Activated T-helper 2 cell treated with anti-CD3 and anti-CD28 coated beads, Interferon-gamma antibody, Interleukin-2, Interleukin-4, amounts not matched to agents 10 μg/mL and 5 μg/mL and 100 μg/mL, durations not matched to agents 14 hours and 24 hours and 36 hours (primary cell): ENCODE results near the gene METTL9. TPM values are rescaled to one million over a fixed set of nuclear protein-coding genes. Genes with fewer than 3 reads are reported as not detected.
"Not testable (repeated sequence)": the region's sequence is repeated elsewhere in the genome, so short reads cannot be mapped to it uniquely, and the experiment has no call there.

Experiments used
- DNase-seq: peaks from one replicate; pipeline ENCODE4 v3.0.0; 2021; ENCODE audit warnings: low spot score
- H3K27ac Mint-ChIP-seq: one replicate; pipeline ENCODE4 v1.8.0; 2021; ENCODE audit warnings: mixed read lengths
- H3K27me3 Mint-ChIP-seq: one replicate; pipeline ENCODE4 v1.8.0; 2021; ENCODE audit warnings: low read depth, mixed read lengths
- H3K36me3 Mint-ChIP-seq: one replicate; pipeline ENCODE4 v1.8.0; 2021; ENCODE audit warnings: low read depth, mixed read lengths
- H3K4me1 Mint-ChIP-seq: one replicate; pipeline ENCODE4 v1.8.0; 2021; ENCODE audit warnings: low read depth, mixed read lengths
- H3K4me3 Mint-ChIP-seq: one replicate; pipeline ENCODE4 v1.8.0; 2021; ENCODE audit warnings: low read depth, mild to moderate bottlenecking, moderate library complexity, mixed read lengths
- H3K9me3 Mint-ChIP-seq: one replicate; pipeline ENCODE4 v1.8.0; 2021; ENCODE audit warnings: mixed read lengths
- intact Hi-C: fragments of 100-400 bp; cut with micrococcal nuclease; formaldehyde crosslinking; loops from one replicate; pipeline ENCODE4 v1.15.1; 2023
- total RNA-seq: library from RNA; stranded (reverse); gene quantifications from 2 replicates; pipeline ENCODE4 v1.2.3, GENCODE V29; 2022

The METTL9 gene
- total RNA-seq, 1 donor from 2014 or later, result 73.9 TPM

DNA sequence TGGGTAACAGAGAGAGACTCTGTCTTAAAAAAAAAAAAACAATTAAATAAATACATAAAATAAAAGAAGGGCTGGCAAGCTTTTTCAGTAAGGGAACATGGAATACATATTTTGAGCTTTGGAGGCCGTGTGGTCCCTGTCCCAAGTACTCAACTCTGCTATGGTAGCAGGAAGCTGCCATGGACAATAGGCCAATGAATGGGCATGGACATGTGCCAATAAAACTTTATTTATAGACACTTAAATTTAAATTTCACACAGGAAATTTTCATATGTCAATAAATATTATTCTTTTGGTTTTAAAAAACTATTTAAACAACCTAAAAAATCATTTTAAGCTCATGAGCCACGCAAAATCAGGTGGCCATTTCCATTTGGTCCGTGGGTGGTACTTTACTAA is 68.2 kb downstream of the METTL9 start:
- peaks cover 3% of the 10 kb centered on the region for H3K4me1 Mint-ChIP-seq

DNA sequence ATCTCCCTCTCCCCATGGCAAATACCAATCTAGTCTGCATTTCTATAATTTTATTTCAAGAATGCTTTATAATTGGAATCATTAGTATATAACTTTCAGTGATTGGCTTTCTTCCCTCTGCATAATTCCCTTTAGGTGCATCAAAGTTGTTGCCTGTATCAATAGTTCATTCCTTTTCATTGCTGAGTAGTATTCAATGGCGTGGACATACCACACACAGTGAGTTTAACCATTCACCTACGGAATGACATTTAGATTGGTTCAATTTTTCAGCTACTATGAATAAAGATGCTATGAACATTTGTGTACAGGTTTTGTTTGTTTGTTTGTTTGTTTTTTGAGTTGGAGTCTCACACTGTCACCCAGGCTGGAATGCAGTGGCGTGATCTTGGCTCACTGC is 74.1 kb downstream of the METTL9 start:
- Mint-ChIP-seq H3K4me3 (no peak overlapping the region), H3K36me3 (no peaks in the 10 kb centered on the region), H3K9me3 (peaks cover 5% of the 10 kb centered on the region), H3K27ac (no peak overlapping the region), H3K27me3 (peaks cover 28% of the 10 kb centered on the region), H3K4me1 (no peaks in the 10 kb centered on the region)
- intact Hi-C loops, result no loop called here
- no peak for DNase-seq

More for the DNA sequence above, 68.2 kb downstream of the METTL9 start:
- Mint-ChIP-seq H3K4me3 (no peak overlapping the region), H3K9me3 (no peaks in the 10 kb centered on the region), H3K36me3 (no peaks in the 10 kb centered on the region), H3K27me3 (peaks cover 25% of the 10 kb centered on the region), H3K27ac (no peak overlapping the region)
- intact Hi-C loops, result no loop called here
- no peak for DNase-seq

DNA sequence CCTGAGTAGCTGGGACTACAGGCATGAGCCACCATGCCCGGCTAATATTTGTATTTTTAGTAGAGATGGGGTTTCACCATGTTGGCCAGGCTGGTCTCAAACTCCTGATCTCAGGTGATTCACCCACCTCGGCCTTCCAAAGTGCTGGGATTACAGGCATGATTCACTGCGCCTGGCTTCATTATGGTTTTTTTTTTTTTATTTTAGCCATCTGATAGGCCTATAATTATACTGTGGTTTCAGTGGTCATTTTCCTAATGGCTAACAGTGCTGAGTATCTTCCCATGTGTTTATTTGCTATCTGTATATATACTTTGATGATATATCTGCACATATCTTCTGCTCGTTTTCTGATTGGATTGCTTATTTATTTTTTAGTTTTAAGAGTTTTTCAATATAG is 75.1 kb downstream of the METTL9 start:
- DNase-seq, H3K9me3 Mint-ChIP-seq, H3K4me1 Mint-ChIP-seq, H3K36me3 Mint-ChIP-seq, H3K4me3 Mint-ChIP-seq, intact Hi-C loops, H3K27ac Mint-ChIP-seq: not testable (repeated sequence)
- H3K27me3 Mint-ChIP-seq, result peaks cover 31% of the 10 kb centered on the region

DNA sequence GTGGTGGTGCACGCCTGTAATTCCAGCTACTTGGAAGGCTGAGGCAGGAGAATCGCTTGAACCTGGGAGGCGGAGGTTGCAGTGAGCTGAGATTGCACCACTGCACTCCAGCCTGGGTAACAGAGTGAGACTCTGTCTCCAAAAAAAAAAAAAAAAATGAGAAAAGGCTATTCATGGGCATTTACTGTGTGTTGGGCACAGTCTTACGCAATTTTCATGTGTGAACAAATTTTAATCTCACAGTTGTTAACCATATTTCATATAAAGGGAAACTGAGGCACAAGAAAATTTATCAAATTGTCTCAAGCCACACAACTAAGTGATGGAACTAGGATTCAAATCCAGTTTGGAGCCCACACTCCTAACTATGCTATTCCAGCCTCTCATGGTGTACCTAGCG is 81.3 kb downstream of the METTL9 start:
- H3K4me3 Mint-ChIP-seq, H3K27ac Mint-ChIP-seq, H3K36me3 Mint-ChIP-seq, DNase-seq, H3K4me1 Mint-ChIP-seq, intact Hi-C loops, H3K9me3 Mint-ChIP-seq: not testable (repeated sequence)
- peaks cover 17% of the 10 kb centered on the region for H3K27me3 Mint-ChIP-seq

DNA sequence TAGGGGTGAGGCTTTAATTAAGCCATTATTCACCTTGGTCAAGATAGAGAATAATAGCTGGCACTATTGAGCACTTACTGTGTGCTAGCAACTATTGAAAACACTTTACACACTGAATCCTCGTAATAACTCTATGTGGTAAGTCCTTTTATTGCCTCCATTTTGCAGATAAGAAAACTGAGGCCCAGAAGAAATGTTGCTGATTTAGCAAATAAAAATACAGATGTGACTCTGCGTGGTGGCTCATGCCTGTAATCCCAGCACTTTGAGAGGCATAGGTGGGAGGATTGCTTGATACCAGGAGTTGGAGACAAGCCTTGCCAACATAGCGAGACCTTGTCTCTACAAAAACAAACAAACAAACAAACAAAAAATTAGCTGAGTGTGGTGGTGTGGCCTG is 83.8 kb downstream of the METTL9 start:
- no peaks in the 10 kb centered on the region for H3K36me3 Mint-ChIP-seq

DNA sequence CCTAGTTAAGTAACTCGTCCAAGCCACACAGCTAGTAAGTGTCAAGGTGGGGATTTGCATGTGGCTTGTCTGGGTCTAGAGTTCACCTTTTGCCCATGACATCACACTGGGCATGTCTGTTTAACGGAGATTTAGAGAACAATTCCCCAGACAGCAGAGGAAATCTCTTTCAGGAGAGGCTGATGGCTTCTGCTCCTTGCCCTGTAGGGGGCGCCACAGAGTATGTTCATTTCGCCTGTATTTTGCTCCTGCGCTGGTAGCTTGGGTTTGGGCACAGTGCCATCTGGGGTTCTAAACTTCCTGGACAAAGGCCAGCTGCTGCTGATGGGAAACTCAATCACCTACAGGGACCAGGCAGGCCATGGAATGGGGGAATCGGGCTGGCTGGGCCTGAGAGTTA is 84.8 kb downstream of the METTL9 start:
- intact Hi-C loops, result no loop called here
- Mint-ChIP-seq H3K4me1 (no peaks in the 10 kb centered on the region), H3K36me3 (no peaks in the 10 kb centered on the region), H3K27me3 (peaks cover 3% of the 10 kb centered on the region), H3K27ac (no peak overlapping the region), H3K9me3 (no peaks in the 10 kb centered on the region), H3K4me3 (no peak overlapping the region)
- DNase-seq, result no peak

More for the DNA sequence above, 83.8 kb downstream of the METTL9 start:
- Mint-ChIP-seq H3K27ac (no peak overlapping the region), H3K4me1 (no peaks in the 10 kb centered on the region), H3K9me3 (no peaks in the 10 kb centered on the region), H3K4me3 (no peak overlapping the region), H3K27me3 (peaks cover 7% of the 10 kb centered on the region)
- intact Hi-C loops, result no loop called here
- DNase-seq, result no peak

DNA sequence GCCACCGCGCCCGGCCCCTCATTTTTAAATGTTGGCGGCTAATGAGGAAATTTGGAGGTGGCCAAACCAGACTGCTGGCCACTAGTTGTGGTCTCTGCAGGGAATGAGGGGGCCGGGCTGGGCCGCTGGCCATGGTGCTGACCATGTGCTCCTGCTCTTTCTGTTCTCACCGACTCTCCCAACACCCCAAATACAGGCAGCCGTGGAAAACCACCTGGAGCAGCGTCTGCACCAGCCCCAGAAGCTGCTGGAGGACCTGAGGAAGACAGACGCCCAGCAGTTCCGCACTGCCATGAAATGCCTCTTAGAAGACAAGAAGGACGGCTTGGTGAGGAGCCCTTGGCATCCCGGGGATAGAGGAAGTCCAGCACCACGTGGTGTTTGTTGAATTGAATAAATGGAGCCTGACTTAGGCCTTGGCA is 85.7 kb downstream of the METTL9 start:
- H3K4me3 Mint-ChIP-seq, result no peak overlapping the region
- DNase-seq, result no peak
- H3K27me3 Mint-ChIP-seq, result peaks cover 2% of the 10 kb centered on the region
- H3K4me1 Mint-ChIP-seq, result no peaks in the 10 kb centered on the region
- H3K36me3 Mint-ChIP-seq, result no peaks in the 10 kb centered on the region
- H3K9me3 Mint-ChIP-seq, result no peaks in the 10 kb centered on the region
- intact Hi-C loops, result no loop called here
- no peak overlapping the region for H3K27ac Mint-ChIP-seq

DNA sequence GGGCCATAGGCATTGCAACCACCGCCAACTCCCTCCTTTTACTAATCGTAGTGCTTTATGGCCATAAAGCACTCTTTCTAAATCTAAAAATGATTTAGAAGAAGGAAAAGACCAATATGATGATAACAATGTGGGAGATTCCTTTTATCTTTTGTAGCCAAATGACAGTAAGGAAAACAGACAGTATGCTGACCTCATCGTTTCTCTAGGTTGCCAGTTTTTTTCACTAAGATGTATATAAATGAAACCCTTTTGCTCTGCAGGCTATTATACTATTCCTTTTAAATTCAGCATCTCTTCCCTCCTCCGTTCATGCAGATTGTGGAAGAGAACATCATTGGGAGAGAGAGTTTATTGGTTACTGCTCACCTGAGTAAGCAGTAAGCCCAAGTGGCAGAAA is 89.7 kb downstream of the METTL9 start:
- Mint-ChIP-seq H3K27me3 (peaks cover 5% of the 10 kb centered on the region), H3K4me3 (no peak overlapping the region), H3K36me3 (no peaks in the 10 kb centered on the region), H3K4me1 (no peaks in the 10 kb centered on the region), H3K27ac (no peak overlapping the region), H3K9me3 (no peaks in the 10 kb centered on the region)
- intact Hi-C loops, result no loop called here
- DNase-seq, result no peak

DNA sequence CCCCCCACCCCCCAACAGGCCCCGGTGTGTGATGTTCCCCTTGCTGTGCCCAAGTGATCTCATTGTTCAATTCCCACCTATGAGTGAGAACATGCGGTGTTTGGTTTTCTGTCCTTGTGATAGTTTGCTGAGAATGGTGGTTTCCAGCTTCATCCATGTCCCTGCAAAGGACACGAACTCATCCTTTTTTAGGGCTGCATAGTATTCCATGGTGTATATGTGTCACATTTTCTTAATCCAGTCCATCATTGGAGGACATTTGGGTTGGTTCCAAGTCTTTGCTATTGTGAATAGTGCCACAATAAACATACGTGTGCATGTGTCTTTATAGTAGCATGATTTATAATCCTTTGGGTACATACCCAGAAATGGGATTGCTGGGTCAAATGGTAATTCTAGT is 91.6 kb downstream of the METTL9 start:
- H3K36me3 Mint-ChIP-seq, H3K27me3 Mint-ChIP-seq: not testable (repeated sequence)

DNA sequence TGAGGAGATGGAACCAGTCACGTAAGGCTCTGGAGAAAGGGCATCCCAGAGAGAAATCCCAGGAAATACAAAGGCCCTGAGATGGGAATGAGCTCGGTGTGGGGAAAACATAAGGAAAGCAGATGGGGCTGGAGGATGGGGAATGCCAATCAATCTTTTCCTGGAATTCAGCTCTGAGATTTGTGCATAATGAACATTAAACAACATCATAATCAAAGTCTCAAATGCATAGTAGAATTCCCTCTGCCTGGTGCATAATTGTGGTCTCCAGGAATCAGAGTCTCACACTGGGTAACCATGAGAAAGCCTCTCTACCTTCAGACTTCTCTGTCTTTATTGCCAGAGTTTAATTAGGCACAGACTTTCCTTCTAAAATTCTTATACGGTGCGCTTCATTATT is 95.2 kb downstream of the METTL9 start:
- no peak for DNase-seq
- no peaks in the 10 kb centered on the region for H3K36me3 Mint-ChIP-seq
- H3K27ac Mint-ChIP-seq, result no peak overlapping the region
- H3K9me3 Mint-ChIP-seq, result no peaks in the 10 kb centered on the region
- H3K4me3 Mint-ChIP-seq, result no peak overlapping the region
- peaks cover 5% of the 10 kb centered on the region for H3K27me3 Mint-ChIP-seq
- H3K4me1 Mint-ChIP-seq, result no peaks in the 10 kb centered on the region
- intact Hi-C loops, result no loop called here

More for the DNA sequence above, 91.6 kb downstream of the METTL9 start:
- H3K4me1 Mint-ChIP-seq, DNase-seq, H3K9me3 Mint-ChIP-seq, intact Hi-C loops, H3K27ac Mint-ChIP-seq, H3K4me3 Mint-ChIP-seq: not testable (repeated sequence)

DNA sequence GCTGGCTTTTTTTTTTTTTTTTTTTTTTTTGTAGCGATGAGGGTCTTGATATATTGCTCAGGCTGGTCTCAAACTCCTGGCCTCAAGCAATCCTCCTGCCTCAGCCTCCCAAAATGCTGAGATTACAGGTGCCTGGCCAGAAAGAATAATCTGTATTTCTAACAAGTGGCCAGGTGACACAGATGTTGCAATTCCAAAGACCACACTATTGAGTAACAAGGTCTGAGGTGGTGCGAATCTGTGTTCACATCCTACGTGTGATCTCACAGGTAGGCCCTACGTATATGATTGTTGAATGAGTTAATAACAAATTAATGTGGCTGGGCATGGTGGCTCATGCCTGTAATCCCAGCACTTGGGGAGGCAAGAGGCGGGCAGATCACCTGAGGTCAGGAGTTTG is 97.7 kb downstream of the METTL9 start:
- Mint-ChIP-seq H3K9me3 (no peaks in the 10 kb centered on the region), H3K4me3 (no peak overlapping the region), H3K36me3 (no peaks in the 10 kb centered on the region), H3K4me1 (no peaks in the 10 kb centered on the region), H3K27ac (no peak overlapping the region), H3K27me3 (peaks cover 5% of the 10 kb centered on the region)
- DNase-seq, result no peak
- intact Hi-C loops, result no loop called here

DNA sequence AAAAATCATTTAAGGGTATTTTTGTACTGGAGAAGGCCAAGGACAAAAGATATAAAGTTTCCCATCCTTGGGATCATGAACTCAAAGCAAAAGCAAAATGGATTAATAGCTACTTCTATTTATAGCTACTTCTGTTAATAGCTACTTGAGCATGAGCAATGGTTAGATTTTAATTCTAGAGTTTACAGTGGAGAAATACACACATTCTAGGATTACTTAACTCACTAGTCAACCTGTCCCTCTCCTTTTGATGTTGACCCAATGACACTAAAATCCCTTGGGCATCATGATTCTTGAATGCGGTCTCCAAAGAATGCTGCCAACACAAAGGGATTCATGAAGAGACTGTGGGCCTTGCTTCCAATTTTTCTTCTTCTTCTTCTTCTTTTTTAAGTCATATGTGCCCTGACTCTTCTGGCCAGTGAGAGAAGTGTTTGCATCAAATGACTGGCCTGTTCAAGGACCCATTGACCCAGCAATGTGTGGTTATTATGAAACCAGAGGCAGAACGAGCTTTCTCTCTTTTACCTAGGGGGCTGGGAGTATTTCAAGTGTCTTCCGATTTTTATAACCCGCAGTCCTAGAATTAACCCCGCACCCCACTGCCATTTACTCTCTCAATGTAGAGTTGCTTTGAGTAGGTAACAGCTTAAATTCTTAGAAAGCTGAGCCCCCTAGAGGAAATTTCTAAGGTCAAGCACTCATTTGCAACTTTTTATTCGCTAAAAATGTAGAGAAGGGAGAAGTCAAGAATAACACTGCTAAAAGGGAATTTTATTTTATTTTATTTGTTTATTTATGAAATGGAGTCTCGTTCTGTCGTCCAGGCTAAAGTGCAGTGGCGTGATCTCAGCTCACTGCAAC is 99.0 kb downstream of the METTL9 start:
- DNase-seq, result no peak
- Mint-ChIP-seq H3K4me3 (no peak overlapping the region), H3K9me3 (no peaks in the 10 kb centered on the region), H3K4me1 (peaks cover 2% of the 10 kb centered on the region), H3K36me3 (no peaks in the 10 kb centered on the region), H3K27ac (no peak overlapping the region), H3K27me3 (no peaks in the 10 kb centered on the region)
- intact Hi-C loops, result no loop called here

DNA sequence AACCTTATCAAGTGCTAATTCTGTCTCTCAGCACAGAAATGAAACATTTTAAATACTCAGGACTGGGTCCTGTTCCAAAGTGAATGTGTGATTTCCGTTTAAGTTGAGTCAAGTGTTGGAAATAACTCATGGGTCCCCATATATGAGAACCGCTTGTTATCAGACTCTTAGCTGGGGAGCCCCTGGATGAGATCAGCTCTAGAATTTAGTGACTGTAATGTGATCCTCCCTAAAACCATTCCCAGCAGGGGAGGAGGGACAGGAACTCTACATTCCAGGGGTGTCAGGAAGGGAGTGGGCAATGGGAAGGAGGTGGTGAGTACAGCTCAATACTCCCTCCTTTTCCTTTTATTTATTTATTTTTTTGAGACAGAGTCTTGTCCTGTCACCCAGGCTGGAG is 101.9 kb downstream of the METTL9 start:
- H3K9me3 Mint-ChIP-seq, result no peaks in the 10 kb centered on the region
- peaks cover 7% of the 10 kb centered on the region for H3K4me1 Mint-ChIP-seq
- no peaks in the 10 kb centered on the region for H3K36me3 Mint-ChIP-seq
- peaks cover 2% of the 10 kb centered on the region for H3K27me3 Mint-ChIP-seq
- H3K4me3 Mint-ChIP-seq, result no peak overlapping the region
- intact Hi-C loops, result no loop called here
- no peak for DNase-seq
- no peak overlapping the region for H3K27ac Mint-ChIP-seq
